ENCODE results near the gene OR1J2. TPM values are rescaled to one million over a fixed set of nuclear protein-coding genes. Genes with fewer than 3 reads are reported as not detected.

OR1J2 gene
- total and polyA plus RNA-seq, 2 of the 8 experiments (the other 6 are each of a cell fraction or from before 2014, with no cell fraction given): not detected

DNA sequence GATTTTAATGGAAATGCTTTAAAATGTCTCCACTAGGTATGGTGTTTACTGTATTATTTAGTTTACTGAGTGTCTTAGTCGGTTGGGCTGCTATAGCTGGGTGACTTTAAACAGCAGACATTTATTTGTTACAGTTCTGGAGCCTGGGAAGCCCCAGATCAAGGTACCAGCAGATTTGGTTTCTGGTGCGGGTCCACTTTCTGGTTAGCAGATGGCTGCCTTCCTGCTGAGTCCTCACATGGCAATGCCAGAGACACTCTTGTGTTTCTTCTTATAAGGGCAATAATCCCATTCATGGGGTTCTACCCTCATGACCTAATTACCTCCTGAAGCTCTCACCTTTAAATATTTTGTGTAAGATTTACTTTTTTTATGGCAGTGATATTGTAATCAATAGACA is 7.6 kb downstream of the OR1J2 start:
- FAIRE-seq: no peak
- H3K27me3 ChIP-seq (replicated peaks in 1 of 4; ENCODE audit: control insufficient read depth in 3 of 4, extremely low read depth in 1 of 4, insufficient read depth in 3 of 4, low read length in 3 of 4): no peaks in the 10 kb centered on the region
- no peak overlapping the region for H2AK5ac ChIP-seq (ENCODE audit: low read depth, low read length)
- H3K79me1 ChIP-seq (ENCODE audit: low read depth, low read length): no peaks in the 10 kb centered on the region
- no peak overlapping the region for H3K23ac ChIP-seq (ENCODE audit: insufficient read length)
- DNase-seq (ENCODE audit: low read depth in 1 of 2, low spot score in 2 of 2): no peak
- H2BK20ac ChIP-seq (ENCODE audit: low read length): no peak overlapping the region
- H3K9ac ChIP-seq (replicated peaks in 1 of 4; ENCODE audit: extremely low read depth in 1 of 4, low read depth in 3 of 4, low read length in 3 of 4): no peak overlapping the region
- no peak overlapping the region for H3K4me3 ChIP-seq (ENCODE audit: extremely low read depth in 1 of 4, insufficient read depth in 2 of 4, low read depth in 3 of 4, low read length in 4 of 4)
- no peak overlapping the region for H3K56ac ChIP-seq (replicated peaks; ENCODE audit: insufficient read length, low read depth, low read length)
- ChIA-PET CTCF (ENCODE audit: partially characterized antibody) (no interaction called here), POLR2A (ENCODE audit: partially characterized antibody) (no interaction called here)
- H4K5ac ChIP-seq (ENCODE audit: insufficient read length, low read depth, low read length): no peak overlapping the region
- H3K36me3 ChIP-seq (ENCODE audit: control insufficient read depth in 2 of 4, insufficient read depth in 4 of 4, low read length in 3 of 4): no peaks in the 10 kb centered on the region; a peak in 2 of 8 replicates
- no peaks in the 10 kb centered on the region for H3K79me2 ChIP-seq (ENCODE audit: control insufficient read depth in 1 of 2, insufficient read depth in 2 of 2, low read length in 2 of 2)
- no peak overlapping the region for H3K4me2 ChIP-seq (ENCODE audit: insufficient read depth in 1 of 2, low read depth in 2 of 2, low read length in 2 of 2)
- no peak overlapping the region for H4K91ac ChIP-seq (replicated peaks; ENCODE audit: insufficient read length, low read length)
- H3K4ac ChIP-seq (replicated peaks; ENCODE audit: insufficient read length, low read depth, low read length): no peak overlapping the region
- no peaks in the 10 kb centered on the region for H4K20me1 ChIP-seq (replicated peaks in 1 of 2; ENCODE audit: control insufficient read depth in 1 of 2, insufficient read depth in 2 of 2, low read length in 2 of 2)
- TF ChIP-seq BACH1 (IDR thresholded peaks at IDR 0.05; ENCODE audit: low read length): no peak
- TF ChIP-seq POLR2AphosphoS5 (IDR thresholded peaks at IDR 0.05; ENCODE audit: low read depth, low read length): no peak
- no peak for TF ChIP-seq RXRA (IDR thresholded peaks at IDR 0.05; ENCODE audit: insufficient read depth, low read depth, low read length)
- TF ChIP-seq JUND (IDR thresholded peaks at IDR 0.05; ENCODE audit: low read length): no peak
- TF ChIP-seq ZNF274 (IDR thresholded peaks at IDR 0.05; ENCODE audit: borderline replicate concordance, extremely low read depth, low read length): no peak
- no peak for TF ChIP-seq BCL11A (IDR thresholded peaks at IDR 0.05; ENCODE audit: low read depth in 2 of 2, low read length in 2 of 2)
- no peak for TF ChIP-seq NANOG (IDR thresholded peaks at IDR 0.05; ENCODE audit: insufficient read depth, low read depth, low read length, poor library complexity, severe bottlenecking)
- no peak for TF ChIP-seq MAFK (IDR thresholded peaks at IDR 0.05; ENCODE audit: low read depth, low read length)
- TF ChIP-seq SP2 (IDR thresholded peaks at IDR 0.05; ENCODE audit: low read length): no peak
- no peak for TF ChIP-seq RNF2 (IDR thresholded peaks at IDR 0.05; ENCODE audit: borderline replicate concordance, low read depth, low read length, missing control alignments, poor library complexity, severe bottlenecking)
- no peak for TF ChIP-seq HDAC6 (IDR thresholded peaks at IDR 0.05; ENCODE audit: low read depth, low read length)
- TF ChIP-seq, protein P1, sequence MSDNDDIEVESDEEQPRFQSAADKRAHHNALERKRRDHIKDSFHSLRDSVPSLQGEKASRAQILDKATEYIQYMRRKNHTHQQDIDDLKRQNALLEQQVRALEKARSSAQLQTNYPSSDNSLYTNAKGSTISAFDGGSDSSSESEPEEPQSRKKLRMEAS (IDR thresholded peaks at IDR 0.05): no peak
- no peak for TF ChIP-seq KDM4A (IDR thresholded peaks at IDR 0.05; ENCODE audit: low read depth, low read length, severe bottlenecking)
- H3K18ac ChIP-seq (ENCODE audit: extremely low read depth, low read length): no peak overlapping the region
- H3K9me3 ChIP-seq (ENCODE audit: insufficient read depth in 2 of 2, low read depth in 1 of 2, low read length in 1 of 2): peaks cover 65 to 77% of the 10 kb centered on the region in 2 experiments
- H2BK15ac ChIP-seq (ENCODE audit: low read length): no peak overlapping the region
- H4K8ac ChIP-seq (ENCODE audit: extremely low read depth, insufficient read depth, low read length): no peak overlapping the region
- H2AFZ ChIP-seq (ENCODE audit: low read length): no peak overlapping the region
- no peak overlapping the region for H2BK12ac ChIP-seq (ENCODE audit: low read depth, low read length)
- WGBS, 2 experiments (ENCODE audit: extremely low coverage in 1 of 2, insufficient coverage in 1 of 2, insufficient read length in 1 of 2, insufficient replicate concordance in 2 of 2, low coverage in 1 of 2, low lambda C conversion rate in 2 of 2, missing lambda C conversion rate in 1 of 2): 61% methylated on average over 2 of the region's 2 CpGs; no CpG with 5 or more reads in 1 of the 2 experiments
- H2BK120ac ChIP-seq (replicated peaks; ENCODE audit: low read depth, low read length): no peak overlapping the region
- H3K23me2 ChIP-seq (ENCODE audit: low read depth, low read length): no peaks in the 10 kb centered on the region; the same call in 1 of the 2 replicates
- no peaks in the 10 kb centered on the region for H3K4me1 ChIP-seq (replicated peaks in 1 of 4; ENCODE audit: control insufficient read depth in 3 of 4, insufficient read depth in 4 of 4, low read length in 3 of 4)
- H2BK5ac ChIP-seq (ENCODE audit: low read depth, low read length): no peak overlapping the region
- H3K27ac ChIP-seq (ENCODE audit: low read depth, low read length): no peak overlapping the region
- H3K14ac ChIP-seq (ENCODE audit: insufficient read length): no peak overlapping the region

All from H1 (cell line).